ENCODE results near the gene GPR183. TPM values are rescaled to one million over a fixed set of nuclear protein-coding genes. Genes with fewer than 3 reads are reported as not detected.

The GPR183 gene
- total RNA-seq, 1 donor from 2014 or later = not detected

DNA sequence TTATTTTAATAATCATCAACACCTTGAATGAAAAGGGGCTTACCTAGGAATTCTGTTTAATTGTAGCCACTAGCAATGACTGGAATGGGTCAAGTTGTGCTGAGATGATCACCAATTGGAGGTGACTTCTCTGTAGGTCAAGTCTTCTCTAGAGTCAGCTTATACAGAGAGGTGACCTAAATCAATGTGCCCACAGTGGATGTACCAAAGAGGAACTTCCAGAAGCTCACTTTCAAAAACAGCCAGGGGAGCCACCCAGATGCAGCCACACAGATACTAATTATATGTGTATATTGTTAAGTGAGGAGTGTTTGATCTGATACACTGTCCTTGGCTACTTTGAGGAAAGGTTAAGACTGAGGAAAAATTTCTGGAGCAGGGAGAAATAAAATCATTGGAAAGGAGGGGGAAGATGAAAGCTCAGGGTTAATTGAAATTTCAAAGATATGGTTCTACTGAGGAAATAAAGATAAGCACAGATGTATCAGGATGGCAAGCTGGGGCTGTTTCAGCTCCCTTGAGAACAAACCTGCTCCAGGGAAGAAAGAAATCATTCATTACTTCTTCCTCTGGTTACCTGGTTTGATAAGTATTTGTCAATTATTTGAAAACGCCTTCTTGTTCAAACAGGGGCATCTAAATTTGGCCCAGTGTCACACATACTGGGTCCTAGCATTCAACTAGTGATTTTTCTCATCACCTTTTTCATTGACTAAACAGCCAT, 5.1 kb downstream of the GPR183 start:
- TF ChIP-seq, protein P1, sequence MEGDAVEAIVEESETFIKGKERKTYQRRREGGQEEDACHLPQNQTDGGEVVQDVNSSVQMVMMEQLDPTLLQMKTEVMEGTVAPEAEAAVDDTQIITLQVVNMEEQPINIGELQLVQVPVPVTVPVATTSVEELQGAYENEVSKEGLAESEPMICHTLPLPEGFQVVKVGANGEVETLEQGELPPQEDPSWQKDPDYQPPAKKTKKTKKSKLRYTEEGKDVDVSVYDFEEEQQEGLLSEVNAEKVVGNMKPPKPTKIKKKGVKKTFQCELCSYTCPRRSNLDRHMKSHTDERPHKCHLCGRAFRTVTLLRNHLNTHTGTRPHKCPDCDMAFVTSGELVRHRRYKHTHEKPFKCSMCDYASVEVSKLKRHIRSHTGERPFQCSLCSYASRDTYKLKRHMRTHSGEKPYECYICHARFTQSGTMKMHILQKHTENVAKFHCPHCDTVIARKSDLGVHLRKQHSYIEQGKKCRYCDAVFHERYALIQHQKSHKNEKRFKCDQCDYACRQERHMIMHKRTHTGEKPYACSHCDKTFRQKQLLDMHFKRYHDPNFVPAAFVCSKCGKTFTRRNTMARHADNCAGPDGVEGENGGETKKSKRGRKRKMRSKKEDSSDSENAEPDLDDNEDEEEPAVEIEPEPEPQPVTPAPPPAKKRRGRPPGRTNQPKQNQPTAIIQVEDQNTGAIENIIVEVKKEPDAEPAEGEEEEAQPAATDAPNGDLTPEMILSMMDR (IDR thresholded peaks at IDR 0.05; ENCODE audit: insufficient read depth, low read length, severe bottlenecking) = no peak
- H3K36me3 ChIP-seq (ENCODE audit: control insufficient read depth, insufficient read depth, low read length) = no peaks in the 10 kb centered on the region
- DNase-seq (ENCODE audit: low read depth) (no peak), FAIRE-seq (no peak)
- H3K27me3 ChIP-seq (ENCODE audit: control insufficient read depth, insufficient read depth, low read length) = no peaks in the 10 kb centered on the region
- H3K4me3 ChIP-seq (ENCODE audit: low read depth, low read length) = no peak overlapping the region

DNA sequence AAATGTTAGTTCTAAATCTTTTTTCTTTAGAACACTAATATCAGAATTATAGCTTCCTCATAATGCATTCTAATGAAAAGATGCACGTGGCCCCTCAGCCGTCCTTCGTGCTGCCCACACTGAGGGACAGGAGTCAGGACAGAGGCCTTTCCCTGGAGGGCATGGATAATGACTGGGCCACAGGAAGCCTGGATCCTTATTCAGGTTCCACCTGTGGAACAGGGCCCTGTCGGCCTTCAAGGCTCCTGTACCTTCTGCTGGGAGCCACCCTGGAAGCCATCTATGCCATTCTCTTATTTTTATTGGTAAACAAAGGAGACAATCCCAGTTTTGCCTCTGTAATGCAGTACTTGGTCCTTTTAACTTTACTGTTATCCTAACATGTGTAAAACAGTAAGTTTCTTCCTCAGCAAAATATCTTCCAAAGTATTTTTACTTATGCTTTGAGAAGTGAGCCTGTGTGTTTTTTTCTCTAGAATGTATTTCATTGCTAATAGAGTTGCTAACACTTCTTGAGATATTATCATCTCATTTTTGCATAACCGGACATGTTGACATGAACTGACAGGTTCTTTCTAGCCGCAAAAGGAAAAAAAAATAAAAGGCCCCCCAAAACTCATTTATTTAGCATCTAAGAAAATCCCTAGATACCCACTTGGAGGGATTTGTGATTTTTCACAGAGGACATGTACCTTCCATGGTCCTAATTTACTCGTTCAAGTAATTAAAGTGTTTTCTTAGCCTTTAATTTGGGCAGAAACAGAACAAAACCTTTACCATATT, 6.0 kb downstream of the GPR183 start:
- no peak for DNase-seq (ENCODE audit: low read depth)
- H3K4me3 ChIP-seq (ENCODE audit: low read depth, low read length) = no peak overlapping the region
- TF ChIP-seq, protein P1 (IDR thresholded peaks at IDR 0.05; ENCODE audit: insufficient read depth, low read length, severe bottlenecking) = no peak
- no peaks in the 10 kb centered on the region for H3K27me3 ChIP-seq (ENCODE audit: control insufficient read depth, insufficient read depth, low read length)
- H3K36me3 ChIP-seq (ENCODE audit: control insufficient read depth, insufficient read depth, low read length) = no peaks in the 10 kb centered on the region
- FAIRE-seq = no peak

DNA sequence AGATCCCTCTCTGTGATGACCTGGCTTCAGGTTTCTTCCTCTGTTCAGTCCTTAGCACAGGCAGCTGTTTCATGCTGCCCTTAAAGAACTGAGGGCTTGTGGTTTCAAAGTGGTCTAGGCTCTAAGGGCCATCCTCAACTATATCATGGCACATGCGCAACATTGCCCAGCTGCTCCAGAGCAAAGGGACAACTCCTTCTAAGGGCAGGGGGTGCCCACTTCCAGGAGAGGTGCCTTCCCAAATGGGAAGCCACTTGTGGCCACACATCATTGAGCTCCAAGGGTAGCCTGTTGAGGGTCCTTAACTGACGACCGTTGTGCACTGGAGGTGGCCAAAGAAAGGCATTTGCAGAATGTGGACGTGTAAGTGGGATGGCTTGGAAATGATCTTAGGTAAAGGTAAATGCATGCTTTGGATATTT, 7.3 kb downstream of the GPR183 start:
- TF ChIP-seq, protein P1 (IDR thresholded peaks at IDR 0.05; ENCODE audit: insufficient read depth, low read length, severe bottlenecking) = no peak
- FAIRE-seq = no peak

DNA sequence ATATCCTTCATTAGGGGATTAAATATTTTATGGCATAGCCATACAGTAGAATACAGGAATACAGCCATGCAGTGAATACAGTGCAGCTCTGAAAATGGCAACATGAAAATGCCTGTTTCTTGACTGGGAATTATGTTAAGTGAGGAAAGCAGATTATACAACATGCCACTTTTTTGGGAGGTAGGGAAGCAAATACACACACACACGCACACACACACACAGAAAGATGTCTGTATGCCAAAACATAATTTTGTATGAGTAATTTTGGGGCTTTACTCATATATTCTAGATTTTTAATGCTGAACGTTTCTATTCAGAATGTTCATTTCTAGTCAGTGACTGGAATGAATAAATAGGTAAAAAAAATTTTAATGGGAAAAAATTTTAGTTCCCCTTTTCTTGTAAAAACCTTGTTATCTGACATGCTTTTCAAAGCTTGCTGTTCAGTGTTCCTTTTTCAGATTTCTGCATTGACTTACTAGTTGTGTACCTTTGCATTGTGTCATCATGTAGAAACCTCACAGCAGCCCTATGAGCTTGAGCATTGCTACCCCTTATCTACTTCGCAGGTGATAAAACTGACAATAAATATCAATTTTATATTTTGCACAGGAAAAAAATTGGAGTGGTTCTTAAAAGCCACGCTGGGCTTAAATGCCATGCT, 7.8 kb downstream of the GPR183 start:
- H3K27me3 ChIP-seq (ENCODE audit: control insufficient read depth, insufficient read depth, low read length) = no peaks in the 10 kb centered on the region
- no peaks in the 10 kb centered on the region for H3K36me3 ChIP-seq (ENCODE audit: control insufficient read depth, insufficient read depth, low read length)
- FAIRE-seq = no peak
- no peak overlapping the region for H3K4me3 ChIP-seq (ENCODE audit: low read depth, low read length)
- TF ChIP-seq, protein P1 (IDR thresholded peaks at IDR 0.05; ENCODE audit: insufficient read depth, low read length, severe bottlenecking) = no peak
- DNase-seq (ENCODE audit: low read depth) = no peak

More for the DNA sequence above, 7.3 kb downstream of the GPR183 start:
- no peak for DNase-seq (ENCODE audit: low read depth)
- no peaks in the 10 kb centered on the region for H3K36me3 ChIP-seq (ENCODE audit: control insufficient read depth, insufficient read depth, low read length)
- H3K27me3 ChIP-seq (ENCODE audit: control insufficient read depth, insufficient read depth, low read length) = no peaks in the 10 kb centered on the region
- H3K4me3 ChIP-seq (ENCODE audit: low read depth, low read length) = no peak overlapping the region

DNA sequence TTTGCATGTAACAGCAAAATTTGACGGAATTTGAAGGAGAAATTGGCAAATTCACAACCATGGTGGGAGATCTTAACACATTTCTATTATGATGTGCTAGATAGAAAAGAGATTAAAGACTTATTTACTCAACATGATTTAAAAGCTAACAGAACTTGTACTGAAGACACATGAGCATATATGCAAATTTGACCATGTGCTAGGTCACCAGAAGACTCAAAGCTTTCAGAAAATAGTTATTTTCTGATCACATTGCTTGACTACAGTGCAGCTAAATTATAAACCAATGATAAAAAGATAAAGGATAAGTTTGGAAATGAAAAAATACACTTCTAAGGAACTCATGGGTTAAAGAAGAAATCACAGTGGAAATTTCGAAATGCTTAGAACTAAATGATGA, 9.1 kb downstream of the GPR183 start:
- DNase-seq (ENCODE audit: low read depth) = no peak
- Histone ChIP-seq H3K4me3 (ENCODE audit: low read depth, low read length) (no peak overlapping the region), H3K36me3 (ENCODE audit: control insufficient read depth, insufficient read depth, low read length) (no peaks in the 10 kb centered on the region), H3K27me3 (ENCODE audit: control insufficient read depth, insufficient read depth, low read length) (no peaks in the 10 kb centered on the region)
- FAIRE-seq = no peak
- TF ChIP-seq, protein P1 (IDR thresholded peaks at IDR 0.05; ENCODE audit: insufficient read depth, low read length, severe bottlenecking) = no peak

Measured in bronchial epithelial cell (primary cell).